ENCODE results near the gene PTPMT1.
A peak's percentile ranks its signal among the peaks of the same experiment; 100 is the strongest.
"Not testable (repeated sequence)": the region's sequence is repeated elsewhere in the genome, so short reads cannot be mapped to it uniquely, and the experiment has no call there.

Gene PTPMT1

DNA sequence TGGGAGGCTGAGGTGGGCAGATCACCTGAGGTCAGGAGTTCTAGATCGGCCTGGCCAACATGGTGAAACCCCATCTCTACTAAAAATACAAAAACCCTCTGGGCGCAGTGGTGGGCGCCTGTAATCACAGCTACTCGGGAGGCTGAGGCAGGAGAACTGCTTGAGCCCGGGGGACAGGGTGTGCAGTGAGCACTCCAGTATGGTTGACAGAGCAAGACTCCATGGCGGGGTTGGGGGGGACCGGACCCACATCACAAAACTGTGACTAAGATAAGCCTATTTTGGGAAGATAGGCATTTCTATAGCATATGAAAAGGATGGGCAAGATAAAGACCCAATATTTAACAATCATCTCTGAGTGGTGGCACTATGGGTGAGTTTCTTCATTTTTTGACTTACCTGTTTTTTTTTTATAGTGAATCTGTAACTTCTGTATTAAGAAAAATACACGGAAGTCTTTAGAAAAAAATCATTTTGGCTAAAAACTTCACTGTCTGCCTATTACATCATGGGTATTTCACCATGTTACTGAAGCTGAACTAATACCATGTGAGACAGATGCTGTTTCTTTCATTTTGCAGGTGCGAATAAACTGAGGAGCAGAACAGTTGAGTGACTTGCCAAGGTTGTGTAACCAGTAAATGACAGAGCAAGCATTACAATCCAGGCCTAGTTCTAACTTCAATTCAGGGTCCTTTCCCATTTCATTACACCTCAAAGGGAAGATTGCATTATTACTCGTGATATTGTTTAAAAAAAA, 14.9 kb upstream of the PTPMT1 start:
- DNase-seq: no peak

DNA sequence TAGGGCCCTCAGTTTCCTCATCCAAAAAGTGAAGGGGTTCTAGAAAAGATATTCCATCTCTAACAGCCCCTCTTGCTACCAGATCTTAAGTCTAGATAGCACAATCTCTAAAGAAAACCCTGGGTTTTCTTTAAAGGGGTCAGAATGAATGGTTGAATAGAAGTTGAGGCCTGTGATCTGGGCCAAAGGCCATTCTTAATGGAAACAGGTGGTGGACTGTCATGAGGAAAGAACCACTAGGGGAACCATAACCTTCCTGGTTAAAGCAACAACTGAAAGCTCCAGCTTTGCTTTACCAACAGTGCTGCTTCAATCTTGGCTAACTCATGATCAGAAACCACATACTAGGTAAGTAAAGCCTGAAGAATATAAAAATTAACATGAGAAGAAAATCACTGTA, 14.3 kb upstream of the PTPMT1 start:
- no peak for DNase-seq

DNA sequence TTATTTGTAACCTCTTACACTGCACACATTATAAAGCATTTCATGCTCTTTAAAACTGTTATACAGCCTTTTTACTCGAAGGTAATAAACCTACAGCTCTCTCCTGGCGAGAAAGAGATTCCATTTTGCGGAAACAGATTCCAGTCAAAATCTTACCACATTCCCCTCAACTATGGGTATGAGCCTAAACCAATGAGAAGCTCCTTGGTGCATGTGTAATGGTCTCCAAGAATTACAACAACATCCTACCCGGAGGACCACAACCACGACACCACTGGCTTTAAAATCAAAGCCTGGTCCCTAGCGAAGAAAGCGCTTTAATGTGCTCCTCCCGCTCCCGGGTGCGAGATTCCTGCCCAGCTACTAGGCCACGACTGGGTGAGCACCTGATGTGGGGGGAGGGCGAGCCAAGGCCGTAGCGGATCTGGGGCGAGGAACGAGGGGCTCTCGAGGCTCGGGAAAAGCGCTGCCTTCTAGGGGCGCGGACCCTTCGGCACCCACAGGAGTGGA, 13.3 kb upstream of the PTPMT1 start:
- DNase-seq: peak; percentile 18

DNA sequence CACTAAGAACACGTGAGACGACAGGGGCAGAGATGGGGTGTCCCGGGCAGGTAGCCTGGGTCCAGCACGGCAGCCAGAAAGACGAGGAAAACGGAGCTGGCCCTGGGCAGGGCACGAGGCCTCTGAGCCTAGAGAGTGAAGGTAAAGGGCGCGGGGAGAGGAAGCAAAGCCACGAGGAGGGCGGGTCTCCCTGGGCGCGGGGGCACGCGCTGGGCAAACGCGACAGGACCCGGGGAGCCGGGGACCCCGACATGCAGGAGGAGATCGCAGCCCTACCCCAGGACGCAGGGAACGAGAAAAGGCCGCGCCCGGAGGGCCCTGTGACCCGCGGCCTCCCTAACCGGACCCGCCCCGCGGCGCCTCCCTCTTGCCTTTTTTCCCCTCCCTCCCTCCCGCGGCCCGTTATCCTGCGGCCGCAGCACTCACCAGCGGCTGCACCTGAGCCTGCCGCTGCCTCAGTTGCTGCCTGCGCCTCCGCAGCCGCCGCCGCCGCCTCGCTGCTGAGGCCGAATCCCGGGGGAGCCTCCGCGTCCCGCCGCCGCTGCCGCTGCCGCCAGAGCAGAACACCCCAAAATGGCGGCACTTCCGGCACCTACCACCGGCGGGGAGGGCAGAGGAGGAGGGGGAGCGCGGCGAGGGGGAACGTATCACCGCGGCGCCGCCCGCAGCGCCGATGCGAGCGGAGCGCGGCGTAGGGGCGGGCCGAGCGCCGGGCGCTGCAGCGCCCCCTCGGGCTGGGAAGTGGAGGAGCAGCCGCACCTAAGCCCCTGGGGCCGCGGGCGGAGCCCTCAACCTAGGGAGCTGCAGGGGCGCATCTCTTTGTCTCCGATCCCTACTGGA, 12.6 kb upstream of the PTPMT1 start, which contains the start of gene CELF1:
CELF1 (minus strand) TSS at position 567 of the 840 bp plus-strand sequence. CDS start 53,609 bp downstream, outside the sequence.
- DNase-seq: peak; percentile 74

DNA sequence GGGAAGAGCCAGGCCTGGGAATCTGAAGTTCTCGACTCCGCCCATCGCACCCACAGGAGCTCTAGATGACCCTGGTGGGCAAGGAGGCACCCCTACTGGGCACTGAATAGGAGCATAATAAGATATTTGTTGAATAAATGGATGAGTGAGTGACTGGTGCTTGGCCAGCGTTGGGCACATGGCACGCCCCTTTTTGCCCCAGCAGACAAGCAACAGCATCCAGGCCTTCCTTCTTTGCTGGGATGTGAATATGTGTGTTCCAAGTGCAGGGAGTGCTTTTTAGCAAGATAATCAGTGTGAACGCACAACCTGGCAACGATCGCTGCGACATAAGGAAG, 12.0 kb upstream of the PTPMT1 start:
- DNase-seq: no peak

DNA sequence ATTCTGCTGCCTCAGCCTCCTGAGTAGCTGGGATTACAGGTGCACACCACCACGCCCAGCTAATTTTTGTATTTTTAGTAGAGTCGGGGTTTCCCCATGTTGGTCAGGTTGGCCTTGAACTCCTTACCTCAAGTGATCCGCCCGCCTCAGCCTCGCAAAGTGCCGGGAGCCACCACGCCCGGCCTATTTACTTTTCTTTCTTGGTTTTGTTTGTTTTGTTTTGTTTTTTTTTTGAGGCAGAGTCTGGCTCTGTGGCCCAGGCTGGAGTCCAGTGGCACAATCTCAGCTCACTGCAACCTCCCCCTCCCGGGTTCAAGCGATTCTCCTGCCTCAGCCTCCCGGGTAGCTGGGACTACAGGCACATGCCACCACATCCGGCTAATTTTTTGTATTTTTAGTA, 8.4 kb upstream of the PTPMT1 start:
- DNase-seq: not testable (repeated sequence)

DNA sequence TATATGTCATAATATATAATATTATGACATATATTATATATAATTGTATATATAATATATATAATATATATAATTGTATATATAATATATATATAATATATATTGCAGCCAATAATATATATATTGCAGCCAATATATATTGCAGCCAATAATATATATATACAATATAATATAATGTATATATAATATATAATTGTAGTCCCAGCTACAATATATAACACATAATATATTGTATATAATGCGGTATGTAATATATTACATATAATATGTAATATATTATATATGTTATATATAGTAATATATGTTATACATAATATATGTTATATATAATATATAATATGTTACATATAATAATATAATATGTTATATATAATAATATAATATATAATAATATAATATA, 6.7 kb upstream of the PTPMT1 start:
- DNase-seq: no peak

DNA sequence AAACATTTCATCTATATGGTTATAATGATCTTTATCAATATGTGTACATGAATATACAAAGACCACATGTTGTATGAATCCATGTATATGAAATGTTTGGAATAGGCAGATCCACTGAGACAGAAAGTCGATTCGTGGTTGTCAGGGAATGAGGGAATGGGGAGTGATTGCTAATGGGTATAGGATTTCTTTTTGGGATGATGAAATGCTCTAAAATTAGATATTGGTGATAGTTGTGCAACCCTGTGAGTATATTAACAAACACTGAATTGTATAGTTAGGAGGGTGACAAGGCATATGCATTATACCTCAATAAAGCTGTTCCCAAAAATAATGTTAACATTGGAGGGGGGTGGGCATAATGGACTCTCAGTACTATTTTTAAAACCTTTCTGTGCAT, 5.0 kb upstream of the PTPMT1 start:
- no peak for DNase-seq

DNA sequence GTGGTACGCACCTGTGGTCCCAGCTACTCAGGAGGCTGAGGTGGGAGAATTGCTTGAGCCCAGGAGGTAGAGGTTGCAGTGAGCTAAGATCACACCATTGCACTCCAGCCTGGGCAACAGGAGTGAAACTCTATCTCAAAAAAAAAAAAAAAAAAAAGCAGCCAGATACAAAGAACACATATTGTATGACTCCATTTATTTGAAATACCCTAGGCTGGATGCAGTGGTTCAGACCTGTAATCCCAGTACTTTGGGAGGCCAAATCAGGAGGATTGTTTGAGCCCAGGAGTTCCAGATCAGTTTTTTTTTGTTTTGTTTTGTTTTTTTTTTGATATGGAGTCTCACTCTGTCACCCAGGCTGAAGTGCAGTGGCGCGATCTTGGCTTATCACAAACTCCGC, 3.0 kb upstream of the PTPMT1 start:
- DNase-seq: not testable (repeated sequence)

DNA sequence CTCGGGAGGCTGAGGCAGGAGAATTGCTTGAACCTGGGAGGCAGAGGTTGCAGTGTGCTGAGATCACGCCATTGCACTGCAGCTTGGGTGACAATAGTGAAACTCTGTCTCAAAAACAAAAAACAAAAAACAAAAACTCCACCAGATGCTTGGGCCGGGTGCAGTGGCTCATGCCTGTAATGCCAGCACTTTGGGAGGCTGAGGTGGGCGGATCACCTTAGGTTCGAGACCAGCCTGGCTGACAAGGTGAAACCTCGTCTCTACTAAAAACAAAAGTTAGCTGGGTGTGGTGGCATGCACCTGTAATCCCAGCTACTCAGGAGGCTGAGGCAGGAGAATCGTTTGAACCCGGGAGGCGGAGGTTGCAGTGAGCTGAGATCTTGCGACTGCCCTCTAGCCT, 1.0 kb upstream of the PTPMT1 start:
- DNase-seq: not testable (repeated sequence)

DNA sequence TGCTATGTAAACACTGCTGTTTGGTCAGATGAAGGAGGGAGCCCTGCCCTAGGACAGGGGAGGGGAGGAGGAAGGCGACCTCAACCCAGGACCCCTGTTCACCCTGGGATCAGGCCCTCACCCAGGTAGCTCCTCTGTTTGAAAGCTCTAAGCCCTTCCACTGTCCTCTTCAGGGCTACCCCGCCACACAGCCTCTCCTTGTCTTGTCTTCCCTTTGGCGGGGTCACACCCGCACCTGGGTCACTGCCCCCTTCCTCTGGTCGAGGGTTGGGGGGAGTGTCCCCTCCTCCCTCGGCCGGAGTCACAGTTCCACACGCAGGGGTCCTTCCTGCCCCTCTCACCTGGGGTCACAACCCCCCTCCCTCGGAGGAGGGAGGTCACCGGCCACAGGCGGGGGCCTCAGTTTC, 463 bp upstream of the PTPMT1 start:
- DNase-seq: no peak

DNA sequence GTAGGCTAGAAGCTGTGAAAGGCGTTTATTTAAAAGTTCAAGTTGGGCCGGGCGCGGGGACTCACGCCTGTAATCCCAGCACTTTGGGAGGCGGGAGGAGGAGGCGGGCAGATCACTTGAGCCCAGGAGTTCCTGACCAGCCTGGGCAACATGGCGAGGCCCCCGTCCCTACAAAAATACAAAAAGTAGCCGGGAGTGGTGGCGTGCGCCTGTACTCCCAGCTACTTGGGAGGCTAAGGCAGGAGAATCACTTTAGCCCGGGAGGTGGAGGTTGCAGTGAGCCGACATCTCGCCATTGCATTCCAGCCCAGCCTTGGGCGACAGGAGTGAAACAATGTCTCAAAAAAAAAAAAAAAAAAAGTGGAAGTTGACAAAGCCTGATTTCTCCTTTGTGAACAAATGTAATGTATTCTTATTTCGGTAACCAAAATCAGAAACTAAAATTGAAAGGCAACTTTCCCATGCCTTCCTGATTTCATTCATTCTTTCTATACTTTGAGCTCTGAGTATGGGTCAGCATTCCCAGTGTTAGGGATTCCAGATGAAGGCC, 825 bp downstream of the PTPMT1 start:
- no peak for DNase-seq

DNA sequence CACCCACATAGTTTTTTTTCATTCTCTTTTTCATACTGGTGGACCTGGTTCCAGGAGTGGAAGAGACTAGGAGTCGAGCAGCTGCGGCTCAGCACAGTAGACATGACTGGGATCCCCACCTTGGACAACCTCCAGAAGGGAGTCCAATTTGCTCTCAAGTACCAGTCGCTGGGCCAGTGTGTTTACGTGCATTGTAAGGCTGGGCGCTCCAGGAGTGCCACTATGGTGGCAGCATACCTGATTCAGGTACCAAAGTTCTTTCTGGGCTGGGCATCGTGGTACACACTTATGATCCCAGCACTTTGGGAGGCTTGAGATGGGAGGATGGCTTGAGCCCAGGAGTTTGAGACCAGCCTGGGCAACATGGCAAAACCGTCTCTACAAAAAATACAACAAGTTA, 4.2 kb downstream of the PTPMT1 start:
- DNase-seq: no peak

DNA sequence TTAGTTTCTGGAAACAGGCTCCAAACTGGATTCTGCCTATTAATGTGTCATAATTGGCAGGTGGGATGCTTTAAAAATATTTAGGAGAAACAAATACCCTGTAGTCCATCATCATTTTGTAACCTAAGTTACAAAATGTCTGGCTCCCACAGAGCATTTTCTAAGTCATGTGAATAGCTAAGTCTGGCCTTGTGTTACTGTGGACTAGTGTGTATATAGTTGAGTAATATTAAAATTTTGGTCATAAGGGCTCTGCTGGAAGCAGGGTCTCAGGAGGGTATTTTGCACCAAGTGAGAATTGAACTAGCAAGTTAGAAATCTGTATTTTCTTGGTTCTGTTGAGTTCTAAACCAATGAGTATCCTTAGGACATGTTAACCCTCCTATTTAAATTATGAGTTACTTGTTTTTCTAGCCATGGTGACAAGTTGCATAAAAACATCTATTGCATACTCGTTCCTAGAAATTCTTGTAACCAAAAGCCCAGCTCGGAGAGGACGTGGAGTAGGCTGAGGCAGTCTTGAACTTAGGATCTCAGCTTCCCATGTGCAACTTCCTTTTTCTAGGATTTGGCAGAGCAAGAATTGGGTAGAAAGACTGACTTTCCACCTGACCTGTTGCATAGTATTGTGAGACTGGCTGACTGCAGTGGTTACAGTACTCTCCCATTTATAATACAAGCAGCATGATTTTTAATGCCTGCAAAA, 5.4 kb downstream of the PTPMT1 start:
- DNase-seq: no peak

DNA sequence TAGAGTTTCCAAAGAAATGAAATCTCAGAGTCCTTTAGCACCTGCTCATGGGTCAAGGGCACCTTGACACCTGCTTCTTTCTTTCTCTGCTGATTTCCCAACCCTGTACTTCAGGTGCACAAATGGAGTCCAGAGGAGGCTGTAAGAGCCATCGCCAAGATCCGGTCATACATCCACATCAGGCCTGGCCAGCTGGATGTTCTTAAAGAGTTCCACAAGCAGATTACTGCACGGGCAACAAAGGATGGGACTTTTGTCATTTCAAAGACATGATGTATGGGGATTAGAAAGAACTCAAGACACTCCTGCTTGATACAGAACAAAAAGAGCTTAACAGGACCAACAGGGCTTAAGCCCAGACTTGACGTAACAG, 5.9 kb downstream of the PTPMT1 start:
- DNase-seq: no peak

DNA sequence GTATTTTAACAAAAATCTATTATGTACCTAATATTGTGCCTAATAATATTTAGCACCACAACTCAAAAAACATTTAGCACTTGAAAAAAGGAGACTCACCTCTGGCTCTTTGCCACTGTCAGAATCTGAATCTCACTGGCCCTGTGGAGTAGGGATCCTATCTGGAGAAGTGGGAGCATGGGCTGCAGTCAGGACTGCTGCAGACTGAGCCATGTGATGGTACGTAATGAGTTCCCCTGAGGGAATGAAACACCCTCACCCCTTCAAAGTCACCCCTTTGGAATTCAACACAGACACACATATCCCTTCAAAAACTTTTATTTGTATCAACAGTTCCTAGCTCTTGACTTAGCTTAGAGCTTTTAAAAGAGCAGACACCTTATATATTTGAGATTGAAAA, 6.5 kb downstream of the PTPMT1 start:
- no peak for DNase-seq

DNA sequence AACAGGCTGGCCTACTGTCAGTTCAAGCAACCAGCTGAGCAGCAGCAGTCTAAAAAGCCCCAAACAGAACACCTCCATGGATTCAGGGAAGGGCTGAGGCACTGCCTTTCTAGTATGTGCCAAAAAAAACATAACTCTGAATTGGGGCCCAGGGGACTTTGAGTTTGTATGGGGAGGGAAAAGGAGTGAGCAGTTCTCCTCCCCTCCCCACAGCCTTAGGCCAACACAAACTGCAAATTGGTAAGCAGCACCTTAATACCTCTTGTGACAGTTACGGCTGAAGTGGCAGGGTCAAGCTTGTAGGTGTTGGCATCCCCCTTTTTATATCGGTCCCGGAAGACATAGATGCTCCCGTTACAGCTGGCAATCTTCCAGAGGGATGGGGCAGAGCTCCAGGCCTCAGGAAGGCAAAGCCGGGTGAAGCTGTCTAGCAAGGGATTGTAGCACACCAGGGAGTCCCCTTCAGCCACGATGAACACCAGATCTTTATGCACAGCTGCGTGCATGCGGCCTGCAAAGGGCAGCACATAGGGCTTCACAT, 7.4 kb downstream of the PTPMT1 start:
- no peak for DNase-seq

DNA sequence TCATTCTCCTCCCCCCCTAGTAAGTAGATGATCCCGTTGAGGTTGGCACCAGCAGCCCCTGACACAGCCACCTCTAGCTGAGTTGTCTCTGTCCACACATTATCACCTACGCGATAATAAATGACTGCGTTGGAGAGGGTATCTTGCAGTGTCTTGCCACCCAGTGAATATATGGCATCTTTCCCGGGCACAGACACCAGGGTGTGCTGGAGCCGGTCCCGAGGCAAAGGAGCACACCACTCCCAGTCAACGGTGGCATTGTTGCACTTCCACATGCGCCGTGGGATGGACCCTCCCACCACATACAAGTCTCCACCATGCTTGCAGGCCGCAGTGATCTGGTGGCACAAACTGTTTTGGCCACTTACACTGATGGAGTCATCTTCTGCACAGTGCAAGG, 7.9 kb downstream of the PTPMT1 start:
- no peak for DNase-seq

DNA sequence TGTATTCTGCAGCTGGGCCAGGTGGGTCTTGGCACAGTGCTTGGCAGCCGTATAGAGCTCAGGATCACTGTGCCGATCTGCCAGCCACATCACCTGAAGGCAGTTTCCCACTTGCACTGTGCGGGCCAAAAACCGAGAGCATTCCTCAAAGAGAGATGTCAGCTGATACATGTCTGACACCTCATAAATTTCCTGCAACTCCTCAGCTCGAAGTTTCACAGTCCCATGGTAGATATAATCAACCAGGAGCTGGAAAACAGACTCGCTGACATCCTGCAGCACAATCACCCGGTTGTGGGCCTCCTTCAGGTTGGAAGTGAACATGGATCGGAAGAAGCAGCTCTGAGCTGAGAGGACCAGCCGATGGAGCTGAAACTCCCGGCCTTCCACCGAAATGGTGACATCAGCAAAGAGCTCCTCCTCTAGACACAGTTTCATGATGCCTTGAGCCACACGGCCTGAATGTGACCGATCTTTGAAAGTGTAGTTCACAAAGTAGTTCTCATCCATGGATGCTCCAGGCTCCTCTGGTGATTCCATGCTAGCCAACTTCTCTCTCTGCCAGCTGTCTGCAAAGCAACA, 12.2 kb downstream of the PTPMT1 start:
- no peak for DNase-seq

DNA sequence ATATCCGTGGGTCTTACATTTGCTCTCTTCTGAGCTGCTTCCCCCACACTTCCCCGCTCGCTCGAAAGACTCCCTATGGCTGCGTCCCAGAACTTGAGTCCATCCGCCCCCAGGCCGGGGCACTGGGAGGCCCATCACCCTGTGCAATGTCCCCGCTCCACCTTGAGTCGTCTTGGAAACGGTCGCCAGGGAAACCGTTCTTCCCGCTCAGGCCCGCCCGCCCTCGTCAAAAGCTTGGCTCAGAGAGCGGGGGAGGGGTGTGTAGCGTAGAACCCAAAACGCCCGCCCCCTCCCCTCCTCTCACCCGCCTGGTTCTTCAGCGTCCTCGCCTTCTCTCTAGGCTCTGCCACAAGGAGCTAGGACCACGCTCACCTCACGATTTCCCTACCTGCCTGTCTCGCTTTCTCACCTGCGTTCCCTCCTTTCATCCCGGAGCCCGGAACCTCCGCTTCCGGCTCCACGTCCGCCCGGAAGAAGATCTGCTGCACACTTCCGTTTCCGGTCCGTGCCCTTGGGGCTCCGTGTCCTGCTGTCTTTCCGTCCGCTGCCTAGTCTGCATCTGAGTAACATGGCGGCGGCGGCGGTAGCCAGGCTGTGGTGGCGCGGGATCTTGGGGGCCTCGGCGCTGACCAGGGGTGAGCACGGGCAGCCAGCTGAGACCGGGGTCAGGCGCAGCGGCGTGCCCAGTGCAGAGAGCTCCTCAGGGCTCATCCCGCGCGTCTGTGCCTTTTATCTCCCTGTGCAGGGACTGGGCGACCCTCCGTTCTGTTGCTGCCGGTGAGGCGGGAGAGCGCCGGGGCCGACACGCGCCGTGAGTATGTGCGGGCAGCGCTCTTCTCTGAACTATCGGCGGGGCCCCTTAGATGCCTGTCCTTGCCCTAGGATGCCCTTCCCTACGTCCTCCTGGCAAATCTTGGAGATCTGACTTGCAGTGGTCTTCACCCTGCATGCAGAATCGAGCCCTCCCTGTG, 13.4 kb downstream of the PTPMT1 start, which contains the start of the genes KBTBD4 and NDUFS3:
KBTBD4 (minus strand) TSS at position 447 of the 971 bp plus-strand sequence; CDS start at position 428, 19 bp downstream.
NDUFS3 (plus strand) TSS at position 551 of the 971 bp plus-strand sequence; CDS start at position 569, 18 bp downstream.
- DNase-seq: peak; percentile 88

DNA sequence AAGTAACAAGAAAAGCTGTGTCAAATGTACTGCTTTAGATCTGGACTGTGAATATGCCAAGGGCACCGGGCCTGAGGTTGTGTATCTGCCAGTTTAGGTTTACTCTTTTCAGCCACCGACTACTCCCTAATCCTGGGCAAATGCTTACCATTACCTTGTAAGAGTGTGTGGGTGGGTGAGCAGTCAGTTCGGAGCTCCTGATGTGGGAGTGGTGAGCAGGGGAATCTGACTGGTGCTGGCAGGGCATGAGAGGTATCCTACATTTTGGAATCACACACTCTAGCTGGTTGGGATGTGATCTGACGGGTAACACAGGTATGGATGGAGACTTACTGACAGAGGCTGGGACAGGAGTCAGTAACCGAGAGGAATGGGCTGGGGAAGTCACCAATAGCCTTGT, 18.4 kb downstream of the PTPMT1 start:
- DNase-seq: no peak
